HTR-8/SVneo (cell line): ENCODE measurements around the gene IL20.

Experiments
- DNase-seq: peaks from one replicate; pipeline ENCODE4 v3.0.0; 2011; ENCODE audit warnings: low spot score, mixed read lengths; ENCODE audit not compliant: insufficient read length
- FAIRE-seq: peaks from 2 replicates; lab custom pipeline; 2011; peaks lifted over from hg19 to GRCh38; lab: Jason Lieb, UNC

Gene IL20

DNA sequence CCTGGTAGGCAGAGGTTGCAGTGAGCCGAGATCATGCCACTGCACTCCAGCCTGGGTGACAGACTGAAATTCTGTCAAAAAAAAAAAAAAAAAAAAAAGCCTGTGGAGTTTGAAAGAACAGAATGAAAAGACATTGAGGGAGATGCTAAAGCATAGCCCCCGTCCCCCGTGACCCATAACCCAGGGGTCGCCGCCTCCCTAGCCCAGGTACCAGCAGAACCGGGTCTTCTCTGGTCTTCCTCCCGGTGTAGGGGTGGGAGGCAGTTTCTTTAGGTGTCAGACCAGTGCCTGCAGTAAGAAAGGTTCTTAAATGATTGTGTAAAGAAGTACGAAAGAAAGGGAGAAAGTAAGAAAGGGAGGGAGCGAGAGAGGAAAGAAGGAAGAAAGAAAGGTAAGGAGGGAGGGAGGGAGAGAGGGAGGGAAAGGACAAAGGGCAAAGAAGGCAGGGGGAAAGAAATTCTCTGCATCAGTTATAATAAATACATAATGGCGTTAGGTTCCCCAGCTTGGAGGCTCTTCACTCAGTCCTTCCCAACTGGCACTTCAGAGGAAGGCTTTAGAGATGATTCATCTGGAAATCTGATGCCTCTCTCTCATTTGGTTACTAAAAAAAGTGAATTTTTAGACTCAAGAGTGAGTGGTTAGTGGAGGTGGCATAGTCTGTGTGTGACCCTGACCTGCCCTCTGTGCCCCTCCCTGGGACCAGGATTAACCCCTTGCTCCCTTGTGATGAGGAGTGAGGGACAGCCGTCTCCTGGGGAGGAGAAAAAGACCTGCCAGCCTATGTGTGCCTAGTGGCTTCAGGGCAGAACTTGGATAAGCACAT lies 32.9 kb downstream of the IL20 start:
- DNase-seq (peak; percentile 59), FAIRE-seq (peak; percentile 48)

DNA sequence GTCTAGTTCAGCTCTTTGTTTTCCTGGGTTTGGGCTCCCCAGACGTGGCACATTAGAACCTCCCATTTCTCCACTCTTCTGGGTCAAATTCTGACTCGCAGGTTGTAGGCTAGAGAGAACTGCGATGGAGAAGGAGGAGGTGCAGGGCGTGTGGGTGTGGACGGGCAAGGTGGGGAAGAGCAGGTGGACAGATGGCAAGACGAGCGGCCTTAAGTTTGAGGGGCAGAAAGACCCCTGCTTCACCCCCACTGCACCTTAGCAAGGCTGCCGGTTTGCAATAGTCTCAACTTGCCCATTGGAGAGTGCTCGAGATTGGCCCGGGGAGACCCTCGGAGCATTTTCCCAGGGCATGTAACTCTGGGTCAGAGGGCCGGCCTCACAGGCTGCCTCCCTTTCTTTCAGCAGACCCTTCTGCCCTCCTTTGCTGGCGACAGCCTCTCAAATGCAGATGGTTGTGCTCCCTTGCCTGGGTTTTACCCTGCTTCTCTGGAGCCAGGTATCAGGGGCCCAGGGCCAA lies 33.5 kb downstream of the IL20 start:
- no peak for FAIRE-seq
- DNase-seq, result no peak

DNA sequence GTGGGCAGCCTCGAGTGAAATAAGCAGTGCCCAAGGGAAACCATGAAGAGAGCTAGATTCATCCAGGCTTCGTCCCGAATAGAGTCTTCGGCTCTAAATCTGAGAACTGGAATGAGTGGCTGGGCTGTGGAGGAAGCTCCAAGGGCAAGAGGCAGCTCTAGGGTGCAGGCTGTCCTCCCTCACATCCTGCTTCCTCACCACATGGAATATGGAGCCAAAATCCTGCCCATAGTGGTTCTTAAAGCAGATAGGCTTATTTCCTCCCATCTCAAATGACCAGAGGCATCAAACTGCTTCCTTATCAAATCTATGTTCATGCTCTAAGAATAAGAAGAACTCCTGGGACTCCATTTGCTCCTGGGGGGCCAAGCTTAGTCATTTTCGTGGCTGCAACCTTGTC lies 34.3 kb downstream of the IL20 start:
- DNase-seq, result no peak
- FAIRE-seq, result no peak

DNA sequence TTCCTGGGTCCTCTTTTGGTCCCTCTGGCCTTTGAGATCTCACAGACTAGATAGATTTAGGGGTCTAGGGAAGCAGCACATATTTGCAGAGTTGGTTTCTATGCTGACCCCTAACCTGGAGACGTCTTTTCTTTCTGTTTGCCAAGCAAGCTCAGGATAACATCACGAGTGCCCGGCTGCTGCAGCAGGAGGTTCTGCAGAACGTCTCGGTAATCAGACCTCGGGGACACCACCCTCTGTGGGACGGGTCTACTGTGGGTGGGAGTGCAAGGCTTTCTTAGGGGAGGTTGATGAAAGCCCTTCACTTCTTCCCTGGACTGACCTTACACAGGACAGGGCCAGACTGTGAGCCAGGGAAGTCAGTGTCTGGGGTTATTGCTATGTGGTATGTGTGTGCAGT lies 34.7 kb downstream of the IL20 start:
- FAIRE-seq, result no peak
- DNase-seq, result no peak

DNA sequence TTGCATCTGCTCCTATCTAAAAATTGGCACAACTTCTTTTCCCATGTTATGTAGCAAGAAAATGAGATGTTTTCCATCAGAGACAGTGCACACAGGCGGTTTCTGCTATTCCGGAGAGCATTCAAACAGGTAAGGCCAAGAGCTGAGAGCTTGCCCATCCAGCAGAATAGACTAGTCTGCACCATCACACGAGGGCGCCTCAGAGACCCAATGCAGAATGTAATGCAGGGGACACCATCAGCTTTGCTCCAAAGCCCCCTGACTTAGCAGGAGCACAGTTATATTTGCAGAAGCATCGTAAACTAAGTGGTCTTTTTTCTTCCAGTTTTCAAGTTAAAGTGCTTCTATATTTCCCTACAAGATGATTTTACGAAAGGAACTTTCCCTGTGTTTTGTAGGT lies 36.5 kb downstream of the IL20 start:
- DNase-seq (no peak), FAIRE-seq (no peak)

DNA sequence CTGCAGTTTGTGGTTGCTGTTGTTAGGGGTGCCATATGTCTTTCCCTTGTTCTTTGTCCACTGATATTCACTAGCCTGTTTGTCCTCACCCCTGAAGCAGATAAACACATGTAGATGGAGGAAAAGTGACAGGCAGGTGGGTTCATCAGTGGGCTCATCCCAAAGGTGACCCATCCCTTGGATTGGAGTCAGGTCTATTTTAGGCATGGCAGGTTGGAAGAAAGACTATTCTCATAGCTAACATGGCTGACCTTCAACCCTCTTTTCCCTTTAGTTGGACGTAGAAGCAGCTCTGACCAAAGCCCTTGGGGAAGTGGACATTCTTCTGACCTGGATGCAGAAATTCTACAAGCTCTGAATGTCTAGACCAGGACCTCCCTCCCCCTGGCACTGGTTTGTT lies 37.3 kb downstream of the IL20 start:
- FAIRE-seq (no peak), DNase-seq (no peak)

DNA sequence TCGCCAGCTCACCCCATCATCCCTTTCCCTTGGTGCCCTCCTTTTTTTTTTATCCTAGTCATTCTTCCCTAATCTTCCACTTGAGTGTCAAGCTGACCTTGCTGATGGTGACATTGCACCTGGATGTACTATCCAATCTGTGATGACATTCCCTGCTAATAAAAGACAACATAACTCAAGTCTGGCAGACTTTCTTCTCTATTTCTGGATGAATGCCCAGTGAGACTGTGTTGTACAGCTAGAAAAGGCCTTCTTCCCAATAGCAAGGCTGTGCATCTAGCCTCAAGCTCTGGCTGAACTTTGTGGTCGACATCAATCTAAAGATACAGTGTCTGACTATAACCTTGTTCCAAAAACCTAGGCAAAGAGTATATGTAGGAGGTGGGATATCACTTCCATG lies 38.3 kb downstream of the IL20 start:
- no peak for FAIRE-seq
- DNase-seq, result no peak

DNA sequence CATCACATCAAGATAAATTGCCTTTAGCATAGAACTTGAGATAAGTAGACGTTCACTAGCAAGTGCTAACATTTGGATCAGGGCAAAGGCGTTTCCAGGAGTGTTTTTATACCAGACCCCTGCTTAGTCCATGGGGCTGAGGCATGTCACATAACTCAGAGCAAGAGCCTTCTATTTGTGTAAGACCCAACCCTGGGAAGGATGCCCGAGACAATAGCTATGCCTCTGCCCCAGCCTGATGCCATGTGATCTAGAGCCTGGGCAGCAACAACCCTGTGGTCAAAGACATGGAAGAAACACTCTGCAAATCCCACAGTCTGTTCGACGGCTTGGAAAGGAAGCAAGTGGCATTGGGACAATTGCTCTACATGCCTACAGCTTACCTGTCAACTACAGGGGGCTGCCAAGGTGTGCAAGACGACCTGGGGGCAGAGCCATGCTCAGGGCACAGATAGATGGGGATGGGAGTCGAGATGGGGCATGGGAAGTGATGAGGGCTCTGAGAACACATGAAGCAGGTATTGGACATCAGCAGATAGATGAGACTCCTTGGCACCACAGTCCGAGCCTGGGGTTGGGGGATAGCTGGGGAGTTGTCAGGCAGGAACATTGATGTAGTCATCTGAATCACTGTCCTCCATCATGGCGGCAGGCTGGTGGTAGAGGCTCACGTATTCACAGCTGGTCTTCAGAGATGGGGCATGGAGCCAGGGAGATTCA lies 39.2 kb downstream of the IL20 start:
- no peak for FAIRE-seq
- no peak for DNase-seq

DNA sequence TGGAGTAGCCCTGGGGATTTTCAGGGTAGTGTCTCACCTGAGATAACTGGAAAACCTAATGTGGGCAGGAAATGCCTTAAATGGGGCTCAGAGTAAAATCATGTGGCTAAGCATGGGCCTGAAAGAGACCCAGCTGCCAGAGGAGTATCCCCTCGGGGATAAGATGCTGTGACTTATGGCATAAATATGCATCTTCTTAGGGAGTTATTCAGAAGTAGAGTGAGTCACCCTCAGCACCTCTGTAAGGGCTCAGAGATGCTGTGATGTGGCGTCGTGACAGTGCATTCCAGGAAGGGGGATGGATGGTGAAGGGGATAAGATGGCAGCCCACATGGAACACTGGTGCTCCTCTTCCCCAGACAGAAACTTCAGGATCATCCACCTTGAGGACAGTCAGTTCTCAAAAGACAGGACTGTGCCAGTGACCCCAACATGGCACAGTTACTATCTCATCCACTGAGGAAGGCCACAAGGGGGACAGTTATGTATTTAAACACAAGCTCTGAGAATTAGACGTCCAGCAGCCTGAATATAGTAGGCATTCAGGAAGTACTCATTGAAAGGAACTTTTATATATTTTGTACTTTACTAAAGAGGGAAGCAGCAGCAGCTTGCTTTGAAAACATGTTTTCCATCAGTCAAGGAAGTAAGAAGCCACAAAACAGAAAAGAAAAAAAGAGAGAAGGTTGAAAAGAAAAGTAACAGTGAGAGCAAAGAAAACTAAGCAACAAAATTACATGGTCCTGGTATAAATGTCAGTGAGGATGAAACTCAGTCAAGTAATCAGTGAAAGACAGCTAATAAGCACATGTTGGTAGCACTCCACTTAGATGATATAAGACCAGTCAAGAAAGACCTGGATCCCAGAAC lies 40.1 kb downstream of the IL20 start:
- peak; percentile 54 for FAIRE-seq
- peak; percentile 83 for DNase-seq

DNA sequence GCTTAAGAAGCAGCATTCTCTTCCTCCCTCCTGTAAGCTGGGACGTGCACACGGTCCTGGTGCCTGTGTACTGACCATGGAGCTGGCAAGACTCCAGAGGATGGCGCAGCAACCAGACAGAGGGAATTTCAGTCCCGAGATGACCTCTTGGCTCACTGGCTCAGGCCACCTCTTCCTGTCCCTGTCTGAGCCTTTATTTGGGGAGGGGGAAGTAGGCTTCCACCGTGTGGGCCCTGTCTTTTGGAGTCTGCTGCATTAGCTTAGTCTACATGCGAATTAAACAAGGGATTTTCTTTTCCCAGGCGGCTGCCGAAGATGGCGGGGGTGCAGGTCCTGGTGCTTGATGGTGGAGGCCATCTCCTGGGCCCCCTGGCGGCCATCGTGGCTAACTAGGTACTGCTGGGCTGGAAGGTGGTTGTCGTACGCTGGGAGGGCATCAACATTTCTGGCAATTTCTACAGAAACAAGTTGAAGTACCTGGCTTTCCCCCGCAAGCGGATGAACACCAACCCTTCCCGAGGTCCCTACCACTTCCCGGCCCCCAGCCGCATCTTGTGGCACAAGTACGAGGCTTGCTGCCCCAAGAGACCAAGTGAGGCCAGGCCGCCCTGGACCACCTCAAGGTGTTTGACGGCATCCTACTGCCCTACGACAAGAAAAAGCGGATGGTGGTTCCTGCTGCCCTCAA lies 42.0 kb downstream of the IL20 start:
- DNase-seq, result no peak
- no peak for FAIRE-seq

DNA sequence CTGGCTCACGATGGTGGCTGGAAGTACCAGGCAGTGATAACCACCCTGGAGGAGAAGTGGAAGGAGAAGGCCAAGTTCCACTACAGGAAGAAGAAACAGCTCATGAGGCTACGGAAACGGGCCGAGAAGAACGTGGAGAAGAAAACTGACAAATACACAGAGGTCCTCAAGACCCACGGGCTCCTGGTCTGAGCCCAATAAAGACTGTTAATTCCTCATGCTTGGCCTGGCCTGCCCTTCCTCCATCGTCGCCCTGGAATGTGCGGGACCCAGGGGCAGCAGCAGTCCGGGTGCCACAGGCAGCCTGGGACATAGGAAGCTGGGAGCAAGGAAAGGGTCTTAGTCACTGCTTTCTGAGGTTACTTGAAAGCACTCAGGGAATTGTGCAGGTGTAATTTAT lies 42.6 kb downstream of the IL20 start:
- FAIRE-seq (no peak), DNase-seq (no peak)

DNA sequence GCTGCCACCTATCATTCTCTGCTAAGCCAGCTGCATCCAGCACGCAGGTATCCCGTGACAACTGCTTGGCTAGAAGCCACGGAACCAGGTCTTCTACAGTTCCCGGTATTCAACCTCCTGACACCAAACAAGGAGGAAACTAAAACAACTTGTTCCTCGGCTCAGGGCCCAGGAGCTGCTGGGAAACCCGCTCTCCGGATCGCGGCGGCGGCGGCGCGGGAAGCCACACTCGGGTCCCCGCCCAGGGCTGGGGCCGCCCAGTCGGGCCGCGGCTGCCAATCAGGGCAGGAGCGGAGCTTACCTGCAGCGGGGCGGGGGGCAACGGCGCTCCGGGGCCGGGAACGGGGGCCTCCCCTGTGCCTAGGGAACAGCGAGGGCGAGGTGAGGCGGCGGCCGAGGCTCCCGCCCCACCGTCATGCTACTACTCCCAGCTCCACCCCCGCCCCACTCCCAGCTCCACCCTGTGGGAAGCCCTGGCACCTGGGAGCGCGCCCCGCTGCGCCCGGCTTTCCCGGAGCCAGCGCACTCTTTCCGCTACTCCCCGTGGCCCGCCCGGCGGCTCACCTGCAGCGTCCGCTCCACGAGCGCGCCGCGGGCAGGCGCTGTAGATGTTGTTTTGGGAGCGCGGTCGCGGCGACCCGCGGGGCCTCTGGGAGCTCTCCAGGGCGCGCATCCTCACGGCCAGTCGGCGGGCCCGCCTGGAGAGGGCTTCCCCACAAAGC lies 43.9 kb downstream of the IL20 start:
- no peak for FAIRE-seq

DNA sequence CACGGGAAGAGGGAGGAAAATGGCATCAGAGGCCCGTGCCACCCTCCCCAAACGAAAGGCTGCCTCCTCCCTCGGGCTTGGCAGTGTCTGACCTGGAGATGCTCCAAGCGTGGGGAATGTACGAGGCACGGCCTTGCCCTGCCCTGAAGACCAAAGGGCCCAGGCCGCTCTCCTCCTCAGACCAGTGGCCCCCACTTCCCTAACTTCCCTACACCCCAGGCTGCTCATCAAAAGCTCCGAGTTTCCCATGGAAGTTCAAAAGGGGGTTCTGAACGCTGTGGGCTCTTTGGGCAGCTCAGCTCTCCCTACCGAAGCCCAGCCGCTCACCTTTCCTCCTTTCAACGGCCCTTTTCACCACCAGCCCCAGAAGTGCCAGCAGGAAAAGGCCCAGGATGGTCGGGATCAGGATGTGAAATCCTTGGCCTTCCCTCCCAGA lies 44.5 kb downstream of the IL20 start:
- no peak for DNase-seq
- no peak for FAIRE-seq

More for the DNA sequence above, 43.9 kb downstream of the IL20 start:
- peak; percentile 36 for DNase-seq

DNA sequence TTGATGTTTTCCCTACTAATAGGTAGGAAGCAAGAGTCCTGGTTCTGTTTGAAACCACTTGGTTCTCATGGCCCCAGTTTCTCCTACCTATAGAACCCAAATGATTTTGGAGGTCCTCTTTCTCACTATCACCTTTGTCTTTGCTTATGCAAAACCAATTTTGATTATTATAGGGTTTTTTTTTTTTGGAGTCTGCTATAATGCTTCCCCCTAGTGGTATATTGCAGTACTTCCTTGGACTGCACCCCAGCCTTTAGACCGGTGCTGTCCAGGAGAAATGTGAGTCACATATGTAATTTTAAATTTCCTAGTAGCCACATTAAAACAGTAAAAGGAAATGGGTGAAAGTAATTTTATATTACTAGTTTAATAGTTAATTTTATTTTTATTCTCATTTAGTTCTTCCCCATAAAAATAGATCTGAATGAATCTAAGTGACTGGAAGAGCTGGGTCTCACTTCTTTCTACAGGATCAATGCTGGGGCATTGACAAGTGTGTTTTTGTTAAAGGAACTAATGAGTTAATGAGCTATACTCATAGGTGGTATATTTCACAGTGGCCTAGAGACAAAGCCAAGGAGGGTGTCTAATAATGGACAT lies 45.7 kb downstream of the IL20 start:
- no peak for FAIRE-seq

DNA sequence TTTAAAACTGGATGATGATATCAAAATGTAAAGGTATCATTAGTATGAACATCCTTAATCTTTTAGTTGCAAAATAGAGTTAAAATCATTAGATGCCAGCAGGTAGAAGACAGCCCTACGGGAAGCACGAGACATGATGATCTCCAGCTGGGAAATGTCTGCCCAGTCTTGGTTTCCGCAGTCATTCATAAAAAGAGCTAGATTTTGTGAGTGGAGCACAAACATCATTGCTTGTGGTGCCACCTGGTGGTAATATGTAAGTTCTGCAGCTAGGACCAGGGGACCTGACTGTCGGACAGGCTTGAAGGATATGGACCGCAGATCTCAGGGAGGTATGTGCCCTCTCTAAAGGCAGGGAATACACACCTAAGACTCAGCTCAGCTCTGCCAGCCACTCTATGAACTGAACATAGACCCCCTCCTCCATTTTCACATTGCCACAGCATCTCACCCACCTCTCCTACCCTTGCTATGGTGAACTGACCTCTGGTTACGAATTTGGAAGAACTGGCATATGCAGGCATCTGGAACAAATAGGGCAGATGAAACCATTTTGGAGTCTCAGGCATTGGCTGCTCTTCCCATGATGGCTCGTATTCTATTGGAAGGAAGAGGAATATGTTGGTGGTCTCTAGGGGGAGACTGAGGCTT lies 47.1 kb downstream of the IL20 start:
- FAIRE-seq (no peak), DNase-seq (peak; percentile 75)

More for the DNA sequence above, 45.7 kb downstream of the IL20 start:
- peak; percentile 72 for DNase-seq

DNA sequence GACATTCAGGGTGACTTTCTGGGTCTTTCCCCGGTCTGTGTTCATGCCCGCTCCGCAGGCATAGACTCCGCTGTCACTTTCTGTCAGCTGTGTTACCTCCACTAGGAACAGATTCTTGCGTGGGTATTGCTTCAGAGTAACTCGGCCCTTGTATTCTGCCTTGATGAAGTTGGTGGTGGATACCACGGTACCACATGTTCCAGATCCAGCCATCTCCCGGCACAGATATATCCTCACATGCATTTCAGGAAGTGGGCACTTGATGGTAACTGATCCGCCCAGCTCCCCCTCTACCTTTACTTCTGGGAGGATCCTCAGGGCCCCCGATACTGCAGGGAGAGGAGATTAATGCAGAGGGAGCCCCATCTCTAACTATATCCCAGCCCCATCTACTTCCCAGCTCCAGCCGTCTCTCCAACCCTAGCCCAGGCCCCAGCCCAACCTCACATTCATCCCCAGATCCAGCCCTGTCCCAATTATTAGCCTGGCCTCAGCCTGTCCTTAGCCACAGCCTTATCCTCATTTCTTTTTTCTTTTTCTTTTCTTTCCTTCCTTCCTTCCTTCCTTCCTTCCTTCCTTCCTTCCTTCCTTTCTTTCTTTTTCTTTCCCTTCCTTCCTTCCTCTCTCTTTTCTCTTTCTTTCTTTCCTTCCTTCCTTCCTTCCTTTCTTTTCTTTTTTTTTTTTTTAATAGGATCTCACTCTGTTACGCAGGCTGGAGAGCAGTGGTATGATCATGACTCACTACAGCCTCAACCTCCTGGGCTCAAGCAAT lies 48.5 kb downstream of the IL20 start:
- DNase-seq (no peak), FAIRE-seq (no peak)

DNA sequence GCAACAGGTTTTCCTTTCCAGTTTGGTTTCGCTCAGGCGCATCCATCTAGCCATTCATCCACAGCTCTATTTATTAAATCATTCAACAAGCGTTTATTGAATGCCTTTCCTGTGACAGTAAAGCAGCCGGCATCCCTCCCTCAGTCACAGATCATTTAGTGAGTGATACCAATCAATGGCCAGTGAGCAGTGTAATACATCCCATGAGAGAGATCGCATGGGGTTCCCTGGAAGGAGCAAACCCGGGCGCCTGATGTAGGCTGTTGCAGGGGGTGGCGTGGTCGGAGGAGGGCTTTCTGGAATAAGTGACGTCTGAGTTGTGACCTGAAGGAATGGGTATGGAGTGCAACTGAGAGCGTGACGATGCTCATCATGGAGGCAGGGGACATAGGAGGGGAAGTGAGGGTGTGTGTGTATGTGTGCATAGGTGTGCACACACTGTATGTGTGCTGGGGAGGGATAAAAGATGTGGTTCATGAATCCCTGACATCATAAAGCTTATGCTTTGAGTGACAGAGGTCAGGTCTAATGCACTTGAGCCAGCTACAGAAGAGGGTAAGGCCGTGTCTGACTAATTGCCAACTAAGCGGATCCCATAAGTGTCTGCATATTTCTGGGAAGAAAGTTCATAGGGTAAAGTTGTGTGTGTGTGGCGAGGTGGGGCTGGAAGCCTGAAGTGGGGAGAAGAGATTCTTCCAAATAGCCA lies 49.8 kb downstream of the IL20 start:
- DNase-seq, result no peak
- no peak for FAIRE-seq
